Fibroblast of the aortic adventitia (primary cell): ENCODE data around the gene ZNF662. TPM values are rescaled to one million over a fixed set of nuclear protein-coding genes. Genes with fewer than 3 reads are reported as not detected.

Experiments used
- DNase-seq: peaks from one replicate; pipeline ENCODE4 v3.0.0-alpha.2; 2010; ENCODE audit warnings: low read depth
- H3K4me3 ChIP-seq: 2 replicates; pipeline ENCODE4 v1.5.1; 2011; ENCODE audit warnings: low read depth, mild to moderate bottlenecking, control low read depth, low read length, moderate library complexity
- total RNA-seq: library from RNA; depleted of rRNA; stranded (reverse); fragments of >200 nt; gene quantifications from 2 replicates; pipeline ENCODE4 v1.2.3, GENCODE V29; 2012; ENCODE audit warnings: low replicate concordance
- TF ChIP-seq, protein P1 (sequence below): IDR thresholded peaks from 2 replicates; pipeline ENCODE4 v1.5.1; 2011; ENCODE audit warnings: mild to moderate bottlenecking, low read length, control low read depth, inconsistent platforms; ENCODE audit not compliant: insufficient read depth

Gene ZNF662
- total RNA-seq, 1 donor = 2.6 TPM

DNA sequence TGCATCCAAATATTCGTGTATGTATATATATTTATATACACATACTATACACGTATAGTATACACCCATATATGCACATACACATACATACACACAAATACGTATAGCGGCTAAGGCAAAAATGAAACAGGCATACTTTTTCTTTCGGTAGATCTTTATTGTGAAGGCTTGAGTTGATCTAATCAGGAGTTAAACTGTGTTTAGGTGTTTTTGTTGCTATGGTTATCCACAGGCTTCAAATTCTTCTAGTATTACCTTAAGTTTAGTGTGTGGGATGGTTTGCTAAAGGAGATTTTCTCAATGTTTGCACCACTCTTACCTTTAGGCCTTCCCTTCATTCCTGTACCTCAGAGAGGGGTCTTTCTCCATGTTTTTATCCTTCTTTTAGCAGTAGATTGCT lies 28.2 kb downstream of the ZNF662 start:
- no peak for DNase-seq
- TF ChIP-seq, protein P1, sequence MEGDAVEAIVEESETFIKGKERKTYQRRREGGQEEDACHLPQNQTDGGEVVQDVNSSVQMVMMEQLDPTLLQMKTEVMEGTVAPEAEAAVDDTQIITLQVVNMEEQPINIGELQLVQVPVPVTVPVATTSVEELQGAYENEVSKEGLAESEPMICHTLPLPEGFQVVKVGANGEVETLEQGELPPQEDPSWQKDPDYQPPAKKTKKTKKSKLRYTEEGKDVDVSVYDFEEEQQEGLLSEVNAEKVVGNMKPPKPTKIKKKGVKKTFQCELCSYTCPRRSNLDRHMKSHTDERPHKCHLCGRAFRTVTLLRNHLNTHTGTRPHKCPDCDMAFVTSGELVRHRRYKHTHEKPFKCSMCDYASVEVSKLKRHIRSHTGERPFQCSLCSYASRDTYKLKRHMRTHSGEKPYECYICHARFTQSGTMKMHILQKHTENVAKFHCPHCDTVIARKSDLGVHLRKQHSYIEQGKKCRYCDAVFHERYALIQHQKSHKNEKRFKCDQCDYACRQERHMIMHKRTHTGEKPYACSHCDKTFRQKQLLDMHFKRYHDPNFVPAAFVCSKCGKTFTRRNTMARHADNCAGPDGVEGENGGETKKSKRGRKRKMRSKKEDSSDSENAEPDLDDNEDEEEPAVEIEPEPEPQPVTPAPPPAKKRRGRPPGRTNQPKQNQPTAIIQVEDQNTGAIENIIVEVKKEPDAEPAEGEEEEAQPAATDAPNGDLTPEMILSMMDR = no peak
- no peak overlapping the region for H3K4me3 ChIP-seq

DNA sequence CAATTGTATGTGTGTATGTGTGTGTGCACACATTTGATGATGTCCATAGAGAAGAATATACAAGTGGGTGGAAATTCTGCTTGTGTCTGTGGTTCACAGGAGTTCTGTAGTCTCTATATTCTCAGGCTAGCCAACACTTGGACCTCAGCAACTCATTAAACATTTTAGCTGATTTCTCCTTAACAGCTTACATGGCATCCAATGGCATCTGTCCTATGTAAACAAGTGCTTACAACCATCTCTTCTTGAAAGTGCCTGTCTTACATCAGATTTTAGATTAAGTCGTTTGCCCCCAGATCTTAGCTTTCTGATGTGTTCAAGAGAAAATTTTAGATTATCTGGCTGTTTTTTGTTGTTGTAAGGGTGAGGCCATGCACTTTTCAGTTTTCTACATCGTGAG lies 29.0 kb downstream of the ZNF662 start:
- H3K4me3 ChIP-seq = no peak overlapping the region
- no peak for DNase-seq
- TF ChIP-seq, protein P1 = no peak

- no peak overlapping the region for H3K4me3 ChIP-seq
- DNase-seq = no peak
- TF ChIP-seq, protein P1 = no peak
These were observed 29.5 kb downstream of the ZNF662 start for GRCh38 chr3:42935472-42935871.

GRCh38 chr3:42936157-42936981 lies 30.4 kb downstream of the ZNF662 start:
- TF ChIP-seq, protein P1 = no peak
- DNase-seq = peak; percentile 55
- peak overlapping the region; percentile 66 for H3K4me3 ChIP-seq

- DNase-seq = no peak
- no peak overlapping the region for H3K4me3 ChIP-seq
- TF ChIP-seq, protein P1 = no peak
These were observed 31.4 kb downstream of the ZNF662 start for GRCh38 chr3:42937334-42937733.

GRCh38 chr3:42942693-42943092 lies 36.8 kb downstream of the ZNF662 start:
- DNase-seq = no peak
- H3K4me3 ChIP-seq = no peak overlapping the region
- TF ChIP-seq, protein P1 = no peak
